Smooth muscle cell (in vitro differentiated cells): ENCODE results near the gene ADAMTSL3. TPM values are rescaled to one million over a fixed set of nuclear protein-coding genes. Genes with fewer than 3 reads are reported as not detected.

Source experiments
- DNase-seq: peaks from one replicate; lab custom pipeline; 2025; ENCODE audit not compliant: unreplicated experiment; lab: John Stamatoyannopoulos, UW
- H2AFZ ChIP-seq: fragments of 200-600 bp; sonication (generic); 2 replicates; pipeline ENCODE4 v1.6.0; 2016; ENCODE audit warnings: antibody characterized with exemption, low read depth, mild to moderate bottlenecking
- H3F3A ChIP-seq: fragments of 200-600 bp; sonication (generic); 2 replicates; pipeline ENCODE4 v1.6.0; 2017; ENCODE audit warnings: antibody characterized with exemption, low read depth
- H3K27ac ChIP-seq: fragments of 200-600 bp; sonication (generic); 2 replicates; pipeline ENCODE4 v1.5.1; 2016; ENCODE audit warnings: low read depth, mild to moderate bottlenecking
- H3K27me3 ChIP-seq: fragments of 200-600 bp; sonication (generic); 2 replicates; pipeline ENCODE4 v1.6.1; 2016; ENCODE audit warnings: low read depth, mild to moderate bottlenecking
- H3K36me3 ChIP-seq: fragments of 200-600 bp; sonication (generic); 2 replicates; pipeline ENCODE4 v1.5.1; 2016; ENCODE audit warnings: low read depth
- H3K4me1 ChIP-seq: fragments of 200-600 bp; sonication (generic); 2 replicates; pipeline ENCODE4 v1.5.1; 2016; ENCODE audit warnings: low read depth
- H3K4me2 ChIP-seq: fragments of 200-600 bp; sonication (generic); 2 replicates; pipeline ENCODE4 v1.6.0; 2016; ENCODE audit warnings: mild to moderate bottlenecking
- H3K4me3 ChIP-seq: fragments of 200-600 bp; sonication (generic); 2 replicates; pipeline ENCODE4 v1.5.1; 2016; ENCODE audit warnings: mild to moderate bottlenecking
- H3K79me2 ChIP-seq: fragments of 200-600 bp; sonication (generic); 2 replicates; pipeline ENCODE4 v1.6.0; 2016; ENCODE audit warnings: low read depth, mild to moderate bottlenecking
- H3K9ac ChIP-seq: fragments of 200-600 bp; sonication (generic); 2 replicates; pipeline ENCODE4 v1.6.0; 2016; ENCODE audit warnings: low read depth
- H3K9me3 ChIP-seq: fragments of 200-600 bp; sonication (generic); replicated peaks from 2 replicates; pipeline ENCODE4 v1.5.1; 2016; ENCODE audit warnings: low read depth
- H4K20me1 ChIP-seq: fragments of 200-600 bp; sonication (generic); 2 replicates; pipeline ENCODE4 v1.6.0; 2016; ENCODE audit warnings: low read depth
- CTCF ChIP-seq: fragments of 200-600 bp; sonication (generic); IDR thresholded peaks from 2 replicates; pipeline ENCODE4 v1.5.1; 2017; ENCODE audit warnings: borderline replicate concordance, mild to moderate bottlenecking, antibody characterized with exemption; ENCODE audit not compliant: insufficient read depth, poor library complexity, severe bottlenecking
- WGBS: methylation state at CpG from one replicate; pipeline ENCODE4 v1.1.7; 2016; ENCODE audit warnings: low lambda C conversion rate; 5-methylcytosine and 5-hydroxymethylcytosine counted together
- polyA plus RNA-seq: library from polyadenylated mRNA; unstranded; fragments of >200 nt; fragmentation: Nextera tagmentation; extraction: Ambion mirVana; gene quantifications from 2 replicates; pipeline ENCODE4 v1.2.1, GENCODE V29; 2016
- total RNA-seq: library from RNA; depleted of rRNA; stranded (reverse); fragments of >200 nt; gene quantifications from 2 replicates; pipeline ENCODE4 v1.2.3, GENCODE V29; 2014

The ADAMTSL3 gene
- total and polyA plus RNA-seq, 2 experiments from 2014 or later, result 0.17 to 0.22 TPM

GRCh38 chr15:83732196-83732595 lies 78.3 kb downstream of the ADAMTSL3 start:
- no peak for DNase-seq
- Histone ChIP-seq H3K4me3 (no peak overlapping the region), H3K9ac (no peak overlapping the region), H3K4me2 (no peak overlapping the region), H2AFZ (no peak overlapping the region), H4K20me1 (no peaks in the 10 kb centered on the region), H3K79me2 (no peaks in the 10 kb centered on the region), H3F3A (no peaks in the 10 kb centered on the region), H3K4me1 (peaks cover 3% of the 10 kb centered on the region), H3K36me3 (no peaks in the 10 kb centered on the region), H3K27me3 (no peaks in the 10 kb centered on the region), H3K9me3 (no peaks in the 10 kb centered on the region), H3K27ac (peak overlapping the region; percentile 43)
- 31% methylated on average over 1 of the region's 1 CpG for WGBS
- TF ChIP-seq CTCF, result no peak

- peaks cover 3% of the 10 kb centered on the region for H3K4me1 ChIP-seq
- H3K27ac ChIP-seq, result peak overlapping the region; percentile 43
- no peaks in the 10 kb centered on the region for H3K27me3 ChIP-seq
- H3K9ac ChIP-seq, result no peak overlapping the region
- no peaks in the 10 kb centered on the region for H3K9me3 ChIP-seq
- H3K4me3 ChIP-seq, result no peak overlapping the region
- 69% methylated on average over 4 of the region's 4 CpGs for WGBS
- no peak overlapping the region for H2AFZ ChIP-seq
- no peaks in the 10 kb centered on the region for H3K79me2 ChIP-seq
- H3K36me3 ChIP-seq, result no peaks in the 10 kb centered on the region
- H3F3A ChIP-seq, result no peaks in the 10 kb centered on the region
- DNase-seq, result no peak
- H4K20me1 ChIP-seq, result no peaks in the 10 kb centered on the region
- TF ChIP-seq CTCF, result no peak
- no peak overlapping the region for H3K4me2 ChIP-seq
These were observed 78.8 kb downstream of the ADAMTSL3 start for GRCh38 chr15:83732770-83733169.

- Histone ChIP-seq H3K4me1 (peaks cover 3% of the 10 kb centered on the region), H3K36me3 (no peaks in the 10 kb centered on the region), H4K20me1 (no peaks in the 10 kb centered on the region), H3K4me3 (no peak overlapping the region), H3K27ac (peak overlapping the region; percentile 43), H2AFZ (no peak overlapping the region), H3K79me2 (no peaks in the 10 kb centered on the region), H3K27me3 (no peaks in the 10 kb centered on the region), H3K9ac (no peak overlapping the region), H3K4me2 (no peak overlapping the region), H3K9me3 (no peaks in the 10 kb centered on the region), H3F3A (no peaks in the 10 kb centered on the region)
- WGBS, result 34% methylated on average over 2 of the region's 2 CpGs
- no peak for TF ChIP-seq CTCF
- DNase-seq, result no peak
These were observed 79.3 kb downstream of the ADAMTSL3 start for GRCh38 chr15:83733206-83733605.

GRCh38 chr15:83733691-83734090 lies 79.8 kb downstream of the ADAMTSL3 start:
- Histone ChIP-seq H3K4me2 (no peak overlapping the region), H3K27ac (no peak overlapping the region)
- 96% methylated on average over 5 of the region's 5 CpGs for WGBS

More at GRCh38 chr15:83733691-83734090, 79.8 kb downstream of the ADAMTSL3 start:
- Histone ChIP-seq H3K4me1 (peaks cover 3% of the 10 kb centered on the region), H2AFZ (no peak overlapping the region), H3K9me3 (no peaks in the 10 kb centered on the region), H3K27me3 (no peaks in the 10 kb centered on the region), H3F3A (no peaks in the 10 kb centered on the region), H3K79me2 (no peaks in the 10 kb centered on the region), H3K36me3 (no peaks in the 10 kb centered on the region), H3K9ac (no peak overlapping the region), H4K20me1 (no peaks in the 10 kb centered on the region), H3K4me3 (no peak overlapping the region)
- no peak for DNase-seq
- no peak for TF ChIP-seq CTCF
